Hematopoietic multipotent progenitor cell (in vitro differentiated cells): Measurements from ENCODE around the gene SORL1. TPM values are rescaled to one million over a fixed set of nuclear protein-coding genes. Genes with fewer than 3 reads are reported as not detected.

ENCODE experiments used
- DNase-seq, 3 donors: peaks; one replicate each; pipeline ENCODE4 v3.0.0-alpha.2; 2011 to 2015; ENCODE audit warnings: low read depth in 2 of 3, low spot score in 2 of 3
- total RNA-seq: library from RNA; depleted of rRNA; stranded (reverse); fragments of >200 nt; gene quantifications from one replicate; pipeline ENCODE4 v1.2.3, GENCODE V29; 2012

SORL1 gene
- total RNA-seq, 1 donor, result 260 TPM

GRCh38 chr11:121426476-121427399 is 25.4 kb upstream of the SORL1 start:
- peak in 2 of 3 donors; percentile 55 to 63 for DNase-seq

GRCh38 chr11:121427400-121427744 is 24.7 kb upstream of the SORL1 start:
- no peak for DNase-seq

- peak in 1 of 3 donors; percentile 40 for DNase-seq
Measured at GRCh38 chr11:121429556-121429955, 22.6 kb upstream of the SORL1 start.

- no peak for DNase-seq
Measured at GRCh38 chr11:121431820-121432526, 20.1 kb upstream of the SORL1 start.

- peak in 1 of 3 donors; percentile 30 for DNase-seq
Measured at GRCh38 chr11:121435132-121435531, 17.0 kb upstream of the SORL1 start.

- DNase-seq, result peak in 1 of 3 donors; percentile 21
Measured at GRCh38 chr11:121435551-121436511, 16.3 kb upstream of the SORL1 start.

GRCh38 chr11:121437018-121437685 is 15.0 kb upstream of the SORL1 start:
- DNase-seq, result no peak

- DNase-seq, result no peak
Measured at GRCh38 chr11:121437686-121438078, 14.4 kb upstream of the SORL1 start.

- no peak for DNase-seq
Measured at GRCh38 chr11:121439337-121439736, 12.8 kb upstream of the SORL1 start.

- DNase-seq, result no peak
Measured at GRCh38 chr11:121439759-121440158, 12.4 kb upstream of the SORL1 start.

- no peak for DNase-seq
Measured at GRCh38 chr11:121441521-121441920, 10.6 kb upstream of the SORL1 start.

GRCh38 chr11:121443688-121444275 is 8.3 kb upstream of the SORL1 start:
- DNase-seq, result no peak

- DNase-seq, result no peak
Measured at GRCh38 chr11:121444526-121444925, 7.6 kb upstream of the SORL1 start.

- DNase-seq, result no peak
Measured at GRCh38 chr11:121445071-121445768, 6.9 kb upstream of the SORL1 start.

- no peak for DNase-seq
Measured at GRCh38 chr11:121446752-121447156, 5.4 kb upstream of the SORL1 start.

- DNase-seq, result no peak
Measured at GRCh38 chr11:121448011-121448410, 4.1 kb upstream of the SORL1 start.

- peak in 1 of 3 donors; percentile 33 for DNase-seq
Measured at GRCh38 chr11:121448431-121448941, 3.6 kb upstream of the SORL1 start.

- DNase-seq, result no peak
Measured at GRCh38 chr11:121449123-121449522, 3.0 kb upstream of the SORL1 start.

- DNase-seq, result no peak
Measured at GRCh38 chr11:121449626-121450025, 2.5 kb upstream of the SORL1 start.
